Lung (tissue), 12 donors: Measurements from ENCODE around the gene MYOD1. TPM values are rescaled to one million over a fixed set of nuclear protein-coding genes. Genes with fewer than 3 reads are reported as not detected.

ENCODE experiments used
- ATAC-seq: fragments of 200-7000 bp; cut with Tn5 transposase; one replicate; pipeline ENCODE4 v1.9.1; 2020; ENCODE audit warnings: moderate number of reproducible peaks; ENCODE audit not compliant: insufficient read depth, low FRiP score
- DNase-seq, 3 donors: peaks; one replicate each; pipeline ENCODE4 v3.0.0-alpha.2; 2013 to 2017
- H3K27ac ChIP-seq, 2 donors: one replicate each; pipeline ENCODE4 v1.5.1; 2013; ENCODE audit warnings: mild to moderate bottlenecking in 2 of 2, moderate library complexity in 2 of 2, control low read depth in 1 of 2, inconsistent platforms in 1 of 2, low read depth in 1 of 2, low read length in 1 of 2
- H3K27me3 ChIP-seq, 3 donors: one replicate each; pipeline ENCODE4 v1.5.1; 2013; ENCODE audit warnings: low read length in 2 of 3; ENCODE audit not compliant: control insufficient read depth in 3 of 3, insufficient read depth in 3 of 3
- H3K36me3 ChIP-seq, 4 donors: one replicate each; pipeline ENCODE4 v1.5.1; 2013; ENCODE audit warnings: low read length in 4 of 4, mild to moderate bottlenecking in 1 of 4, moderate library complexity in 1 of 4; ENCODE audit not compliant: control insufficient read depth in 4 of 4, insufficient read depth in 4 of 4
- H3K4me1 ChIP-seq, 5 donors: one replicate each; pipeline ENCODE4 v1.5.1; 2013; ENCODE audit warnings: low read length in 5 of 5, mild to moderate bottlenecking in 2 of 5, moderate library complexity in 1 of 5; ENCODE audit not compliant: control insufficient read depth in 5 of 5, insufficient read depth in 5 of 5
- H3K4me3 ChIP-seq: one replicate; pipeline ENCODE4 v1.5.1; 2013; ENCODE audit warnings: mild to moderate bottlenecking, control low read depth, moderate library complexity
- H3K9ac ChIP-seq, 2 donors: one replicate each; pipeline ENCODE4 v1.5.1; 2013; ENCODE audit warnings: low read length in 2 of 2, control low read depth in 1 of 2; ENCODE audit not compliant: insufficient read depth in 1 of 2
- H3K9me3 ChIP-seq, 4 donors: one replicate each; pipeline ENCODE4 v1.5.1; 2013; ENCODE audit warnings: low read length in 3 of 4, mild to moderate bottlenecking in 1 of 4, moderate library complexity in 1 of 4; ENCODE audit not compliant: control insufficient read depth in 4 of 4, insufficient read depth in 3 of 4
- WGBS, 2 donors: extraction: QIAGEN DNeasy Blood & Tissue Kit; methylation state at CpG; one replicate each; pipeline ENCODE4 v1.1.7; 2013; 5-methylcytosine and 5-hydroxymethylcytosine counted together
- polyA plus RNA-seq, 2 donors: library from polyadenylated mRNA; stranded (reverse); fragments of 200-250 nt; gene quantifications; one replicate each; pipeline ENCODE4 v1.2.1, GENCODE V29; 2013
- total RNA-seq, 2 donors: library from RNA; depleted of rRNA in 1 of 2; stranded (reverse); fragments of >200 nt in 1 of 2; gene quantifications; one replicate each; pipeline ENCODE4 v1.2.1, GENCODE V29; 2014 to 2021
- TF ChIP-seq, protein P1 (sequence below): IDR thresholded peaks from 2 replicates; pipeline ENCODE4 v1.5.1; 2012; ENCODE audit warnings: mild to moderate bottlenecking; ENCODE audit errors: control extremely low read depth, extremely low read depth
- donor health status: control.
- donor health status: control.
- donor health status: Bipolar disorder and iron deficiency.
- donor health status: healthy.
- donor health status: DM: yes; HTN: yes; CAD: no.

The MYOD1 gene
- total and polyA plus RNA-seq, 4 donors, result not detected

DNA sequence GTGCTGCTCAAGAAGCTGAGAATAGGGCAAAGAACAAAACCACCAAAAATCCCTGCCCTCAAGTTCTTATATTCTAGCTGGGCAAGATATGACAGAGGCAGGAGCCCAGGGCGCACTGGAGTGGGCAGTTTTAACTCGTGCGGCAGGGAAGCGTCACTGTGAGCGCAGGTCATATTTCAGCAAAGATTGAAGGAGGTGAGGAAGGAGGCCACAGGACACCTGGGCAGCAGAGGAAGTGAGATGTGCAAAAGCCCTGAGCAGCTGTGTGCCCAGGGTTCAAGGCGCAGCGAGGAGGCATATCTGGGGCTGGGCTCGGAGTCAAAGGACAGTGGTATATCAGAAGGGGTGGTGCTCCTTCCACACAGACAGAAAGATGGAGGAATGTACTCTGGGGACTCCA lies 28.7 kb downstream of the MYOD1 start:
- H3K9ac ChIP-seq, result no peak overlapping the region
- TF ChIP-seq, protein P1, sequence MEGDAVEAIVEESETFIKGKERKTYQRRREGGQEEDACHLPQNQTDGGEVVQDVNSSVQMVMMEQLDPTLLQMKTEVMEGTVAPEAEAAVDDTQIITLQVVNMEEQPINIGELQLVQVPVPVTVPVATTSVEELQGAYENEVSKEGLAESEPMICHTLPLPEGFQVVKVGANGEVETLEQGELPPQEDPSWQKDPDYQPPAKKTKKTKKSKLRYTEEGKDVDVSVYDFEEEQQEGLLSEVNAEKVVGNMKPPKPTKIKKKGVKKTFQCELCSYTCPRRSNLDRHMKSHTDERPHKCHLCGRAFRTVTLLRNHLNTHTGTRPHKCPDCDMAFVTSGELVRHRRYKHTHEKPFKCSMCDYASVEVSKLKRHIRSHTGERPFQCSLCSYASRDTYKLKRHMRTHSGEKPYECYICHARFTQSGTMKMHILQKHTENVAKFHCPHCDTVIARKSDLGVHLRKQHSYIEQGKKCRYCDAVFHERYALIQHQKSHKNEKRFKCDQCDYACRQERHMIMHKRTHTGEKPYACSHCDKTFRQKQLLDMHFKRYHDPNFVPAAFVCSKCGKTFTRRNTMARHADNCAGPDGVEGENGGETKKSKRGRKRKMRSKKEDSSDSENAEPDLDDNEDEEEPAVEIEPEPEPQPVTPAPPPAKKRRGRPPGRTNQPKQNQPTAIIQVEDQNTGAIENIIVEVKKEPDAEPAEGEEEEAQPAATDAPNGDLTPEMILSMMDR, result no peak
- H3K36me3 ChIP-seq, result no peaks in the 10 kb centered on the region
- no peak for ATAC-seq
- H3K27me3 ChIP-seq, result no peaks in the 10 kb centered on the region
- H3K27ac ChIP-seq, result no peak overlapping the region
- no peak for DNase-seq
- 85 to 94% methylated on average over 8 of the region's 8 CpGs for WGBS, 2 donors
- peaks cover 0 to 2% (median 0%) of the 10 kb centered on the region in 4 donors for H3K9me3 ChIP-seq
- no peak overlapping the region for H3K4me3 ChIP-seq
- H3K4me1 ChIP-seq, result no peaks in the 10 kb centered on the region

DNA sequence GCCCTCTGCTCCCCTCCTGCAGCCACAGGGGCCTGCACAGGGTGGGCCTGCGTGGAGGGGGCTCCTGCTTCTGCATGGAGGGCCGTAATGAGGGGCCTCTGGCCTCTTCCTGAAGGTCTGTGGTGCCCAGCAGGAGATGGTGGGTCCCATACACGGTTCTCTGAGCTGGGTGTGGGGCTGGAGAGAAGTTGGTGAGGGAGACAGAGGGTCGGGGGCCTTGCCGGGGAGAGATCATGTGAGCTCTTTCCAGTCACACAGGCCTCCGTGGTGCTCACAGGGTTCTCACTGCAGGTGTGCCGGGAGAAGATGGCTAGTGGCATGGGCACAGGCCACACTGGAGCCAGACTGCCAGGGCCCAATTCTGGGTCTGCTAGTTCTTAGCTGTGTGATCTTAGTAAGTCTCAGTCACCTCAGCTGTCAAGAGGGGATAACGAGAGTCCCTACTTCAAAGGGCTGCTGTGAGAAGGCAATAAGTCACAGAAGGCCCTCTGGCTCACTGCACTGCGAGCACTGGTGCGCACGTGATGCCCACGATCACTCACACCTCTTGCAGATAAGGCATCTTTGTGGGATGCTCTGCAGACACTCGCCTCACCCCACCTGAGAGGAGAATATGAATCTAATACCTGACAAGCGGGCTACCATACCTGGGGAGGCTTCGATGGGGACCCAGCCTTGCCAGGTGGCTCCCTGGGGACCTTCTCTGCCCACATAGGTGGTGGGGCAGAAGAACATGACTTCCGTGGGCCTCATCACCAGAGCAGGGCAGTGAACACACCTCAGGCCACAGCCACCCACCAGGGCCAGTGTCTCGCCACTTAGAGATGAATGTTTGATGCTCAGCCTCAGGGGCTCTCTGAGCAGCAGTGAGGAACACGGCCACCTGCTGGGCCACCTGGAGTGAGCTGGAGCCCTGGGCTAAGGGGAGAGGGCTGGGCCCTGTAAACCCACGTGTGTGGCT lies 29.7 kb downstream of the MYOD1 start:
- H3K9ac ChIP-seq, result no peak overlapping the region
- H3K36me3 ChIP-seq, result no peaks in the 10 kb centered on the region
- peaks cover 0 to 2% (median 0%) of the 10 kb centered on the region in 3 donors for H3K27me3 ChIP-seq

DNA sequence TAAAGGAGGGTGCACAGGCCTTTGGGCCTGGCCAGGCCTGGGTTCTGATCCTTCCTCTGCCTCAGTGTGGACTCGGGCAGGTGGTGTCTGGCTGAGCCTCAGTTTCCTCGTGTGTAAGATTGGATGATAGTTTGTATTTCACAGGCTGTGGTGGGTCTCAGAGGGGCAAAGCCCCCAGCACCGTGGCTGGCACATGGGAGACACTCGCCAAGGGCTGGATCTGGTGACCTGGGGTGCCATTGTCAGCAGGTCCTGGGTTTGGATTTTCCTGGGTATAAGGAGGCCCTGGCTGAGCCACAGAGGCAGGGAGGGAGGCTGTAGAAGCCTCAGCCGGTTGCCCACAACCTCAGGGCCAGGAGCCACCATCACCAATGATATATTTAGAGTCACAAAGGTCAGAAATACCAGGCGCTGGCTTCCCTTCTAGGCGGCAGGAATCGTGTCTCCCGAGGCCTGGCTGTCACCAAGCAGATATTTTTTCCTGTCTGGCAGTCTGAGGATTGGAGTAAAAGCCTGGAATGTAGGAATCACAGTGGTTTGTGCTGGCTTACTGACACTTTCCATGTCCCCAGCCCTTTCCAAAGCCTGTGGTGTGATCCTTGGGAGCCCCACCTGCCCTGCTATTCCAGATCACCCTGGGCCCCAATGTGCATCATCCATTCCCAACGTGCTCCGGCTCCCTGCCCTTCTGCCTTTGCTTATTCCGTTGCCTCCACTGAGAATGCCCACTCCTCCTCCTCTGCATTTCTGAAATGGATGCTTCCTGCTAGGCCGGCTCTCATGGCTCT lies 30.8 kb downstream of the MYOD1 start:
- H3K36me3 ChIP-seq, result no peaks in the 10 kb centered on the region
- H3K27me3 ChIP-seq, result peaks cover 0 to 5% (median 0%) of the 10 kb centered on the region in 3 donors
- TF ChIP-seq, protein P1, result no peak
- no peak overlapping the region for H3K9ac ChIP-seq
- H3K9me3 ChIP-seq, result peaks cover 0 to 2% (median 0%) of the 10 kb centered on the region in 4 donors
- 60 to 63% methylated on average over 13 of the region's 13 CpGs for WGBS, 2 donors
- H3K27ac ChIP-seq, result no peak overlapping the region
- ATAC-seq (no peak), DNase-seq (no peak)
- H3K4me1 ChIP-seq, result no peaks in the 10 kb centered on the region
- H3K4me3 ChIP-seq, result no peak overlapping the region

More for the DNA sequence above, 29.7 kb downstream of the MYOD1 start:
- Histone ChIP-seq H3K4me3 (no peak overlapping the region), H3K27ac (no peak overlapping the region), H3K9me3 (peaks cover 0 to 2% (median 0%) of the 10 kb centered on the region in 4 donors), H3K4me1 (no peaks in the 10 kb centered on the region)
- TF ChIP-seq, protein P1, result no peak
- 74 to 80% methylated on average over 19 of the region's 19 CpGs for WGBS, 2 donors
- DNase-seq (peak in 1 of 3 donors; percentile 7), ATAC-seq (no peak)
